ENCODE results near the gene PHETA1. TPM values are rescaled to one million over a fixed set of nuclear protein-coding genes. Genes with fewer than 3 reads are reported as not detected.

The PHETA1 gene
- polyA plus RNA-seq, 1 of the 3 experiments (the other 2 are of a cell fraction) = 7.3 TPM

- Histone ChIP-seq H3K79me2 (ENCODE audit: insufficient read depth) (no peaks in the 10 kb centered on the region), H3K4me3 (ENCODE audit: low read depth in 2 of 2, low read length in 1 of 2) (no peak overlapping the region), H3K36me3 (replicated peaks in 1 of 2; ENCODE audit: control insufficient read depth in 1 of 2, insufficient read depth in 2 of 2, low read length in 1 of 2) (peaks cover 0 to 5% of the 10 kb centered on the region in 2 experiments), H3F3A (replicated peaks; ENCODE audit: insufficient read depth) (no peaks in the 10 kb centered on the region), H3K9me3 (no peaks in the 10 kb centered on the region), H3K4me1 (ENCODE audit: control insufficient read depth in 1 of 2, insufficient read depth in 2 of 2, low read depth in 1 of 2, low read length in 1 of 2) (no peaks in the 10 kb centered on the region; a peak in 1 of 4 replicates), H3K9me2 (no peaks in the 10 kb centered on the region), H3K4me2 (no peak overlapping the region), H3K27me3 (ENCODE audit: insufficient read depth) (no peaks in the 10 kb centered on the region), H3K27ac (ENCODE audit: low read depth in 2 of 2, low read length in 1 of 2) (no peak overlapping the region), H2AFZ (ENCODE audit: low read depth) (no peak overlapping the region), H4K20me1 (ENCODE audit: insufficient read depth) (no peaks in the 10 kb centered on the region), H3K9ac (no peak overlapping the region)
- no peak for DNase-seq
- WGBS (ENCODE audit: low lambda C conversion rate) = 80% methylated on average over 9 of the region's 9 CpGs
- TF ChIP-seq MXI1 (IDR thresholded peaks at IDR 0.05; ENCODE audit: low read depth, low read length) = no peak
- no peak for TF ChIP-seq FOXM1 (IDR thresholded peaks at IDR 0.05; ENCODE audit: low read depth)
- TF ChIP-seq, protein P1, sequence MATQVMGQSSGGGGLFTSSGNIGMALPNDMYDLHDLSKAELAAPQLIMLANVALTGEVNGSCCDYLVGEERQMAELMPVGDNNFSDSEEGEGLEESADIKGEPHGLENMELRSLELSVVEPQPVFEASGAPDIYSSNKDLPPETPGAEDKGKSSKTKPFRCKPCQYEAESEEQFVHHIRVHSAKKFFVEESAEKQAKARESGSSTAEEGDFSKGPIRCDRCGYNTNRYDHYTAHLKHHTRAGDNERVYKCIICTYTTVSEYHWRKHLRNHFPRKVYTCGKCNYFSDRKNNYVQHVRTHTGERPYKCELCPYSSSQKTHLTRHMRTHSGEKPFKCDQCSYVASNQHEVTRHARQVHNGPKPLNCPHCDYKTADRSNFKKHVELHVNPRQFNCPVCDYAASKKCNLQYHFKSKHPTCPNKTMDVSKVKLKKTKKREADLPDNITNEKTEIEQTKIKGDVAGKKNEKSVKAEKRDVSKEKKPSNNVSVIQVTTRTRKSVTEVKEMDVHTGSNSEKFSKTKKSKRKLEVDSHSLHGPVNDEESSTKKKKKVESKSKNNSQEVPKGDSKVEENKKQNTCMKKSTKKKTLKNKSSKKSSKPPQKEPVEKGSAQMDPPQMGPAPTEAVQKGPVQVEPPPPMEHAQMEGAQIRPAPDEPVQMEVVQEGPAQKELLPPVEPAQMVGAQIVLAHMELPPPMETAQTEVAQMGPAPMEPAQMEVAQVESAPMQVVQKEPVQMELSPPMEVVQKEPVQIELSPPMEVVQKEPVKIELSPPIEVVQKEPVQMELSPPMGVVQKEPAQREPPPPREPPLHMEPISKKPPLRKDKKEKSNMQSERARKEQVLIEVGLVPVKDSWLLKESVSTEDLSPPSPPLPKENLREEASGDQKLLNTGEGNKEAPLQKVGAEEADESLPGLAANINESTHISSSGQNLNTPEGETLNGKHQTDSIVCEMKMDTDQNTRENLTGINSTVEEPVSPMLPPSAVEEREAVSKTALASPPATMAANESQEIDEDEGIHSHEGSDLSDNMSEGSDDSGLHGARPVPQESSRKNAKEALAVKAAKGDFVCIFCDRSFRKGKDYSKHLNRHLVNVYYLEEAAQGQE (IDR thresholded peaks at IDR 0.05; ENCODE audit: low read depth, low read length) = no peak
- no peak for TF ChIP-seq YY1 (IDR thresholded peaks at IDR 0.05; ENCODE audit: low read depth)
- TF ChIP-seq, protein P2, sequence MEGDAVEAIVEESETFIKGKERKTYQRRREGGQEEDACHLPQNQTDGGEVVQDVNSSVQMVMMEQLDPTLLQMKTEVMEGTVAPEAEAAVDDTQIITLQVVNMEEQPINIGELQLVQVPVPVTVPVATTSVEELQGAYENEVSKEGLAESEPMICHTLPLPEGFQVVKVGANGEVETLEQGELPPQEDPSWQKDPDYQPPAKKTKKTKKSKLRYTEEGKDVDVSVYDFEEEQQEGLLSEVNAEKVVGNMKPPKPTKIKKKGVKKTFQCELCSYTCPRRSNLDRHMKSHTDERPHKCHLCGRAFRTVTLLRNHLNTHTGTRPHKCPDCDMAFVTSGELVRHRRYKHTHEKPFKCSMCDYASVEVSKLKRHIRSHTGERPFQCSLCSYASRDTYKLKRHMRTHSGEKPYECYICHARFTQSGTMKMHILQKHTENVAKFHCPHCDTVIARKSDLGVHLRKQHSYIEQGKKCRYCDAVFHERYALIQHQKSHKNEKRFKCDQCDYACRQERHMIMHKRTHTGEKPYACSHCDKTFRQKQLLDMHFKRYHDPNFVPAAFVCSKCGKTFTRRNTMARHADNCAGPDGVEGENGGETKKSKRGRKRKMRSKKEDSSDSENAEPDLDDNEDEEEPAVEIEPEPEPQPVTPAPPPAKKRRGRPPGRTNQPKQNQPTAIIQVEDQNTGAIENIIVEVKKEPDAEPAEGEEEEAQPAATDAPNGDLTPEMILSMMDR (IDR thresholded peaks at IDR 0.05) = no peak
- TF ChIP-seq FOSL2 (IDR thresholded peaks at IDR 0.05; ENCODE audit: borderline replicate concordance, low read depth) = no peak
- TF ChIP-seq TCF12 (IDR thresholded peaks at IDR 0.05) = no peak
- no peak for TF ChIP-seq FOXJ3 (CRISPR knock-in tag; IDR thresholded peaks at IDR 0.05)
- TF ChIP-seq ELF1 (IDR thresholded peaks at IDR 0.05) = no peak
- no peak for TF ChIP-seq SMC3 (IDR thresholded peaks at IDR 0.05; ENCODE audit: low read depth, low read length)
- TF ChIP-seq GATA2 (CRISPR knock-in tag; IDR thresholded peaks at IDR 0.05) = no peak
- no peak for TF ChIP-seq CHD2 (IDR thresholded peaks at IDR 0.05; ENCODE audit: low read length, partially characterized antibody)
- TF ChIP-seq TEAD4 (IDR thresholded peaks at IDR 0.05; ENCODE audit: borderline replicate concordance, insufficient read depth) = no peak
- no peak for TF ChIP-seq NFIC (IDR thresholded peaks at IDR 0.05; ENCODE audit: borderline replicate concordance)
- TF ChIP-seq RFX5 (IDR thresholded peaks at IDR 0.05; ENCODE audit: low read length) = no peak
- TF ChIP-seq RXRA (IDR thresholded peaks at IDR 0.05; ENCODE audit: borderline replicate concordance, low read depth) = no peak
- ChIA-PET POLR2A (no interaction called here), CTCF (interaction anchor here (0.9 to 1.8 kb wide), 3 partner anchors 36 to 62 kb away, joined by 3 to 9 read pairs (median 3); no protein-coding TSS in a partner anchor)
These were observed 8.5 kb downstream of the PHETA1 start for GRCh38 chr12:111360325-111360930.
